HCT116 (cell line): ENCODE data around the gene TET2. TPM values are rescaled to one million over a fixed set of nuclear protein-coding genes. Genes with fewer than 3 reads are reported as not detected.

ENCODE experiments used
- ATAC-seq: fragments of 200-7000 bp; cut with Tn5 transposase; 2 replicates; pipeline ENCODE4 v1.9.1; 2020; ENCODE audit warnings: mild to moderate bottlenecking, moderate library complexity
- BruUV-seq: library from RNA; stranded (reverse); fragments of 400-500 nt; replicated peaks from 2 replicates; lab custom pipeline; 2021; lab: Mats Ljungman, UMichigan
- CTCF ChIA-PET: fragments of 300-600 bp; sonication (Branson Sonifier 250); formaldehyde crosslinking; loops from one replicate; lab custom pipeline; 2021; ENCODE audit warnings: antibody characterized with exemption; lab: Charles Lee
- POLR2A ChIA-PET: fragments of 300-600, 350-600 bp; sonication (Branson Sonifier 250); formaldehyde crosslinking; loops from one replicate; lab custom pipeline; 2021; ENCODE audit warnings: antibody characterized with exemption; lab: Charles Lee
- RAD21 ChIA-PET, 2 experiments: fragments of 300-600 bp; sonication (Branson Sonifier 250); formaldehyde crosslinking; loops; one replicate each; lab custom pipeline; 2023; ENCODE audit warnings: low total read pairs in 2 of 2; ENCODE audit not compliant: uncharacterized antibody in 2 of 2, unreplicated experiment in 2 of 2, low non-redundant PET in 1 of 2; lab: Charles Lee
- DNase-seq: peaks from one replicate; pipeline ENCODE4 v3.0.0-alpha.2; 2010; ENCODE audit warnings: low read depth, low spot score
- H2AFZ ChIP-seq: fragments of 200-600 bp; shearing (Covaris generic), sonication (generic); 2 replicates; pipeline ENCODE4 v1.6.1; 2017; ENCODE audit warnings: low read depth, mixed run types, mixed read lengths, antibody characterized with exemption, low read length; ENCODE audit not compliant: poor library complexity, severe bottlenecking
- H3K27ac ChIP-seq: 2 replicates; pipeline ENCODE4 v1.5.1; 2012; ENCODE audit warnings: low read depth, low read length
- H3K27me3 ChIP-seq: fragments of 200-600 bp; sonication (generic); 2 replicates; pipeline ENCODE4 v1.6.1; 2016; ENCODE audit warnings: mixed run types, low read length, mixed read lengths; ENCODE audit not compliant: insufficient read depth
- H3K36me3 ChIP-seq, 2 experiments: fragments of 200-500 bp in 1 of 2; fragments of 200-600 bp in 1 of 2; sonication (Bioruptor generic) in 1 of 2; sonication (generic) in 1 of 2; 2 replicates each; pipeline versions ENCODE4 v1.5.1 to v1.6.1; 2014 to 2016; ENCODE audit warnings: low read length in 2 of 2, inconsistent platforms in 1 of 2, mixed read lengths in 1 of 2, mixed run types in 1 of 2; ENCODE audit not compliant: insufficient read depth in 2 of 2, control insufficient read depth in 1 of 2
- H3K4me1 ChIP-seq, 2 experiments: fragments of 200-600 bp in 1 of 2; sonication (generic) in 1 of 2; 2 replicates each; pipeline versions ENCODE4 v1.5.1 to v1.6.1; 2012 to 2017; ENCODE audit warnings: low read length in 2 of 2, inconsistent platforms in 1 of 2, mild to moderate bottlenecking in 1 of 2, mixed read lengths in 1 of 2, mixed run types in 1 of 2, moderate library complexity in 1 of 2; ENCODE audit not compliant: insufficient read depth in 2 of 2, control insufficient read depth in 1 of 2
- H3K4me2 ChIP-seq: fragments of 200-600 bp; sonication (generic); 2 replicates; pipeline ENCODE4 v1.6.1; 2017; ENCODE audit warnings: mixed run types, low read length, mixed read lengths
- H3K4me3 ChIP-seq, 2 experiments: fragments of 200-600 bp in 1 of 2; sonication (generic) in 1 of 2; replicated peaks in 1 of 2; 2 replicates each; pipeline ENCODE4 v1.5.1; 2011 to 2016; ENCODE audit warnings: low read length in 2 of 2, control low read depth in 1 of 2, low read depth in 1 of 2, mild to moderate bottlenecking in 1 of 2, mixed read lengths in 1 of 2, mixed run types in 1 of 2
- H3K79me2 ChIP-seq: fragments of 200-600 bp; sonication (generic); 2 replicates; pipeline ENCODE4 v1.6.1; 2017; ENCODE audit warnings: mild to moderate bottlenecking, mixed run types, low read length, moderate library complexity, mixed read lengths; ENCODE audit not compliant: insufficient read depth
- H3K9ac ChIP-seq: fragments of 200-600 bp; sonication (generic); 2 replicates; pipeline ENCODE4 v1.6.1; 2016; ENCODE audit warnings: low read length, mixed read lengths
- H3K9me2 ChIP-seq: fragments of 200-600 bp; sonication (generic), shearing (Covaris generic); 2 replicates; pipeline ENCODE4 v1.6.1; 2017; ENCODE audit warnings: mixed run types, mild to moderate bottlenecking, moderate library complexity; ENCODE audit not compliant: insufficient read depth
- H3K9me3 ChIP-seq, 2 experiments: fragments of 200-500 bp in 1 of 2; fragments of 200-600 bp in 1 of 2; sonication (Bioruptor generic) in 1 of 2; sonication (generic) in 1 of 2; 2 replicates each; pipeline ENCODE4 v1.6.1; 2014 to 2017; ENCODE audit warnings: low read length in 2 of 2, mixed read lengths in 2 of 2, inconsistent platforms in 1 of 2, low read depth in 1 of 2, mild to moderate bottlenecking in 1 of 2, mixed run types in 1 of 2, moderate library complexity in 1 of 2; ENCODE audit not compliant: control insufficient read depth in 1 of 2, insufficient read depth in 1 of 2
- H4K20me1 ChIP-seq: fragments of 200-600 bp; sonication (generic), shearing (Covaris generic); 2 replicates; pipeline ENCODE4 v1.6.1; 2017; ENCODE audit warnings: mixed run types, mild to moderate bottlenecking, moderate library complexity; ENCODE audit not compliant: insufficient read depth
- ELF1 ChIP-seq: IDR thresholded peaks from 2 replicates; pipeline ENCODE4 v1.6.1; 2012; ENCODE audit warnings: low read depth, borderline replicate concordance
- EZH2phosphoT487 ChIP-seq: fragments of 200-600 bp; IDR thresholded peaks from 2 replicates; pipeline ENCODE4 v1.6.1; 2018; ENCODE audit warnings: antibody characterized with exemption, borderline replicate concordance
- FOSL1 ChIP-seq: IDR thresholded peaks from 2 replicates; pipeline ENCODE4 v1.6.1; 2012; ENCODE audit warnings: low read depth
- JUND ChIP-seq: IDR thresholded peaks from 2 replicates; pipeline ENCODE4 v1.6.1; 2012
- POLR2A ChIP-seq: IDR thresholded peaks from 2 replicates; pipeline ENCODE4 v1.7.0; 2011; ENCODE audit warnings: borderline replicate concordance; ENCODE audit not compliant: insufficient read depth, insufficient read length; ENCODE audit errors: extremely low read depth
- POLR2AphosphoS5 ChIP-seq: IDR thresholded peaks from 2 replicates; pipeline ENCODE4 v1.6.1; 2011; ENCODE audit warnings: mild to moderate bottlenecking, low read depth, low read length, moderate library complexity
- RAD21 ChIP-seq: IDR thresholded peaks from 2 replicates; pipeline ENCODE4 v1.6.1; 2012; ENCODE audit warnings: low read depth, mild to moderate bottlenecking
- ZNF274 ChIP-seq: fragments of 200-500 bp; sonication (Bioruptor generic); IDR thresholded peaks from 2 replicates; pipeline ENCODE4 v1.6.1; 2014; ENCODE audit warnings: mild to moderate bottlenecking, low read depth, low read length, inconsistent platforms
- intact Hi-C: fragments of 100-400 bp; cut with micrococcal nuclease; formaldehyde crosslinking; loops from 2 replicates; pipeline ENCODE4 v1.10.0; 2022
- total RNA-seq: library from RNA; stranded (reverse); gene quantifications from one replicate; pipeline ENCODE4 v1.2.1, GENCODE V29; 2021; ENCODE audit not compliant: unreplicated experiment
- TF ChIP-seq, protein P1 (sequence below), 3 experiments: fragments of 200-600 bp in 1 of 3; sonication (generic) in 1 of 3; IDR thresholded peaks in 2 of 3; conservative IDR thresholded peaks in 1 of 3; 2 replicates each; pipeline ENCODE4 v1.5.1; 2012 to 2017; ENCODE audit warnings: low read depth in 2 of 3, low read length in 2 of 3, antibody characterized with exemption in 1 of 3, borderline replicate concordance in 1 of 3, control low read depth in 1 of 3, mild to moderate bottlenecking in 1 of 3, mixed read lengths in 1 of 3, mixed run types in 1 of 3, moderate library complexity in 1 of 3; ENCODE audit not compliant: insufficient read depth in 1 of 3
- TF ChIP-seq, protein P2 (sequence below): IDR thresholded peaks from 2 replicates; pipeline ENCODE4 v1.6.1; 2012; ENCODE audit warnings: low read depth
- TF ChIP-seq, protein P3 (sequence below): IDR thresholded peaks from 2 replicates; pipeline ENCODE4 v1.6.1; 2012

The TET2 gene
- total RNA-seq, 1 experiment from 2014 or later, result 9.7 TPM

DNA sequence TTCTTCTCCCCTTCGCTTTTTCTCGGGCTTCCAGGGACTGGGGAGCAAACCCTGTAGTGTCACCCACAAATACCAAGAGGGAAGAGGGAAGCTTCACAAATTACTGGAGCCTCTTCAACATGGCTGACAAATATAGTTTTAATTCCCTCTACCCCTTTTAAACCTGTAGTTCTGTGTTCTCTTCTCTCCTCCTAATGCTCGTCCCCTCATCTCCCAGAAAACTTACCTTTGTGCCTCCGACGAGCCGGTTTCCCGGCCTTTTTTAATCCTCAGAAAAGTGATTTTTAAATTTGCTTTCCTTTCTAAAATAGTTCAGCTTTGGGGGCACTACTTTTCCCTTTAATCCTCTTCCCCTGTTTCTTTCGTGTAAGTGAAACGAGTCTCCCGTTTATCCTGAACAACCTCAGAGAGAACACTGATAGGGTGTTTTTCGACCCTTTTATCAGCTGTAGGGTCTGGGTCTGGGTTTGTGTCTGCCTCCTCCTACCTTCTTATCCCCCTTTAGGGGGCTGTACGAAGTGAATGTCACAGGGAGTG lies 408 bp downstream of the TET2 start:
- no peaks in the 10 kb centered on the region for H3K9me2 ChIP-seq
- ChIA-PET RAD21 (interaction anchor here in 1 of 2 experiments (0.7 kb wide), 1 partner anchor 145 kb away, joined by 3 read pairs; no protein-coding TSS in a partner anchor), CTCF (interaction anchor here (1.6 kb wide), 1 partner anchor 327 kb away, joined by 5 read pairs; the partner anchor contains the start of gene PPA2), POLR2A (no interaction called here)
- H3K4me3 ChIP-seq, result peak overlapping the region; percentile 70 to 79
- ATAC-seq (peak; percentile 30), DNase-seq (no peak)
- H2AFZ ChIP-seq, result peak overlapping the region; percentile 66
- H3K79me2 ChIP-seq, result peaks cover 43% of the 10 kb centered on the region
- TF ChIP-seq JUND (no peak), RAD21 (no peak), EZH2phosphoT487 (no peak), POLR2A (no peak), FOSL1 (no peak), ELF1 (no peak), POLR2AphosphoS5 (no peak), ZNF274 (no peak)
- TF ChIP-seq, protein P1, sequence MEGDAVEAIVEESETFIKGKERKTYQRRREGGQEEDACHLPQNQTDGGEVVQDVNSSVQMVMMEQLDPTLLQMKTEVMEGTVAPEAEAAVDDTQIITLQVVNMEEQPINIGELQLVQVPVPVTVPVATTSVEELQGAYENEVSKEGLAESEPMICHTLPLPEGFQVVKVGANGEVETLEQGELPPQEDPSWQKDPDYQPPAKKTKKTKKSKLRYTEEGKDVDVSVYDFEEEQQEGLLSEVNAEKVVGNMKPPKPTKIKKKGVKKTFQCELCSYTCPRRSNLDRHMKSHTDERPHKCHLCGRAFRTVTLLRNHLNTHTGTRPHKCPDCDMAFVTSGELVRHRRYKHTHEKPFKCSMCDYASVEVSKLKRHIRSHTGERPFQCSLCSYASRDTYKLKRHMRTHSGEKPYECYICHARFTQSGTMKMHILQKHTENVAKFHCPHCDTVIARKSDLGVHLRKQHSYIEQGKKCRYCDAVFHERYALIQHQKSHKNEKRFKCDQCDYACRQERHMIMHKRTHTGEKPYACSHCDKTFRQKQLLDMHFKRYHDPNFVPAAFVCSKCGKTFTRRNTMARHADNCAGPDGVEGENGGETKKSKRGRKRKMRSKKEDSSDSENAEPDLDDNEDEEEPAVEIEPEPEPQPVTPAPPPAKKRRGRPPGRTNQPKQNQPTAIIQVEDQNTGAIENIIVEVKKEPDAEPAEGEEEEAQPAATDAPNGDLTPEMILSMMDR (IDR thresholded peaks at IDR 0.05 in 2 of 3, conservative IDR thresholded peaks at IDR 0.05 in 1 of 3; ENCODE audit: borderline replicate concordance in 1 of 3, insufficient read depth in 1 of 3, low read depth in 2 of 3, low read length in 2 of 3), result no peak
- TF ChIP-seq, protein P2, sequence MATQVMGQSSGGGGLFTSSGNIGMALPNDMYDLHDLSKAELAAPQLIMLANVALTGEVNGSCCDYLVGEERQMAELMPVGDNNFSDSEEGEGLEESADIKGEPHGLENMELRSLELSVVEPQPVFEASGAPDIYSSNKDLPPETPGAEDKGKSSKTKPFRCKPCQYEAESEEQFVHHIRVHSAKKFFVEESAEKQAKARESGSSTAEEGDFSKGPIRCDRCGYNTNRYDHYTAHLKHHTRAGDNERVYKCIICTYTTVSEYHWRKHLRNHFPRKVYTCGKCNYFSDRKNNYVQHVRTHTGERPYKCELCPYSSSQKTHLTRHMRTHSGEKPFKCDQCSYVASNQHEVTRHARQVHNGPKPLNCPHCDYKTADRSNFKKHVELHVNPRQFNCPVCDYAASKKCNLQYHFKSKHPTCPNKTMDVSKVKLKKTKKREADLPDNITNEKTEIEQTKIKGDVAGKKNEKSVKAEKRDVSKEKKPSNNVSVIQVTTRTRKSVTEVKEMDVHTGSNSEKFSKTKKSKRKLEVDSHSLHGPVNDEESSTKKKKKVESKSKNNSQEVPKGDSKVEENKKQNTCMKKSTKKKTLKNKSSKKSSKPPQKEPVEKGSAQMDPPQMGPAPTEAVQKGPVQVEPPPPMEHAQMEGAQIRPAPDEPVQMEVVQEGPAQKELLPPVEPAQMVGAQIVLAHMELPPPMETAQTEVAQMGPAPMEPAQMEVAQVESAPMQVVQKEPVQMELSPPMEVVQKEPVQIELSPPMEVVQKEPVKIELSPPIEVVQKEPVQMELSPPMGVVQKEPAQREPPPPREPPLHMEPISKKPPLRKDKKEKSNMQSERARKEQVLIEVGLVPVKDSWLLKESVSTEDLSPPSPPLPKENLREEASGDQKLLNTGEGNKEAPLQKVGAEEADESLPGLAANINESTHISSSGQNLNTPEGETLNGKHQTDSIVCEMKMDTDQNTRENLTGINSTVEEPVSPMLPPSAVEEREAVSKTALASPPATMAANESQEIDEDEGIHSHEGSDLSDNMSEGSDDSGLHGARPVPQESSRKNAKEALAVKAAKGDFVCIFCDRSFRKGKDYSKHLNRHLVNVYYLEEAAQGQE, result no peak
- TF ChIP-seq, protein P3, sequence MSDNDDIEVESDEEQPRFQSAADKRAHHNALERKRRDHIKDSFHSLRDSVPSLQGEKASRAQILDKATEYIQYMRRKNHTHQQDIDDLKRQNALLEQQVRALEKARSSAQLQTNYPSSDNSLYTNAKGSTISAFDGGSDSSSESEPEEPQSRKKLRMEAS, result no peak
- intact Hi-C loops, result no loop called here
- H3K27ac ChIP-seq, result peak overlapping the region; percentile 73
- no peaks in the 10 kb centered on the region for H4K20me1 ChIP-seq
- H3K4me1 ChIP-seq, result peaks cover 6 to 18% of the 10 kb centered on the region in 2 experiments; a peak in 3 of 4 replicates
- H3K27me3 ChIP-seq, result no peaks in the 10 kb centered on the region
- H3K36me3 ChIP-seq, result no peaks in the 10 kb centered on the region
- H3K4me2 ChIP-seq, result peak overlapping the region; percentile 91
- BruUV-seq, result TSS peak; percentile 69
- H3K9me3 ChIP-seq, result no peaks in the 10 kb centered on the region
- H3K9ac ChIP-seq, result peak overlapping the region; percentile 77
